OCI-LY1 (cell line): ENCODE results near the gene ASF1B.

Source experiments
- CTCF ChIP-seq: fragments of 200-600 bp; sonication (generic), shearing (Covaris generic); IDR thresholded peaks from 2 replicates; pipeline ENCODE4 v1.5.1; 2017; ENCODE audit warnings: mild to moderate bottlenecking, antibody characterized with exemption, low read length, moderate library complexity, mixed read lengths
- EZH2 ChIP-seq: fragments of 200-600 bp; sonication (generic), shearing (Covaris generic); IDR thresholded peaks from 2 replicates; pipeline ENCODE4 v1.8.0; 2017; ENCODE audit warnings: borderline replicate concordance, mixed run types, mild to moderate bottlenecking, antibody characterized with exemption, low read length, moderate library complexity, mixed read lengths

- TF ChIP-seq CTCF (no peak), EZH2 (no peak)
Observed at GRCh38 chr19:14168993-14169392, 32.6 kb upstream of the ASF1B start.
